Activated CD4-positive, alpha-beta T cell treated with anti-CD3 and anti-CD28 coated beads for 36 hours (primary cell): ENCODE measurements around the gene RNF113B. TPM values are rescaled to one million over a fixed set of nuclear protein-coding genes. Genes with fewer than 3 reads are reported as not detected.

Source experiments
- ATAC-seq: fragments of 200-7000 bp; cut with Tn5 transposase; one replicate; pipeline ENCODE4 v1.10.0; 2021; ENCODE audit warnings: mild to moderate bottlenecking, moderate library complexity
- CTCF ChIA-PET: fragments of 350-600 bp; sonication (Branson Sonifier 250); formaldehyde crosslinking; loops from one replicate; lab custom pipeline; 2021; ENCODE audit warnings: antibody characterized with exemption; lab: Charles Lee
- POLR2A ChIA-PET: fragments of 350-600 bp; sonication (Branson Sonifier 250); formaldehyde crosslinking; loops from one replicate; lab custom pipeline; 2021; ENCODE audit warnings: antibody characterized with exemption, inconsistent platforms; lab: Charles Lee
- DNase-seq: peaks from one replicate; pipeline ENCODE4 v3.0.0-alpha.2; 2020
- H3K27ac Mint-ChIP-seq: one replicate; pipeline ENCODE4 v1.8.0; 2021; ENCODE audit warnings: mixed read lengths
- H3K27me3 Mint-ChIP-seq: one replicate; pipeline ENCODE4 v1.8.0; 2021; ENCODE audit warnings: mixed read lengths
- H3K36me3 Mint-ChIP-seq: one replicate; pipeline ENCODE4 v1.8.0; 2021; ENCODE audit warnings: low read depth, mixed read lengths
- H3K4me1 Mint-ChIP-seq: one replicate; pipeline ENCODE4 v1.8.0; 2021; ENCODE audit warnings: mixed read lengths
- H3K4me3 Mint-ChIP-seq: one replicate; pipeline ENCODE4 v1.8.0; 2021; ENCODE audit warnings: mild to moderate bottlenecking, moderate library complexity, mixed read lengths
- H3K9me3 Mint-ChIP-seq: one replicate; pipeline ENCODE4 v1.8.0; 2021; ENCODE audit warnings: low read depth, mixed read lengths
- intact Hi-C, 2 experiments: fragments of 100-400 bp; cut with DNase I in 1 of 2; cut with micrococcal nuclease in 1 of 2; formaldehyde crosslinking; loops; one replicate each; pipeline versions ENCODE4 v1.14.2 to v1.15.1; 2022 to 2024; cut with DNase I, micrococcal nuclease
- total RNA-seq, 2 experiments: library from RNA; stranded (reverse); gene quantifications; one replicate each; pipeline ENCODE4 v1.2.3, GENCODE V29; 2021

RNF113B gene
- total RNA-seq, 2 experiments from 2014 or later = not detected

- ChIA-PET CTCF (no interaction called here), POLR2A (no interaction called here)
- no peaks in the 10 kb centered on the region for H3K27me3 Mint-ChIP-seq
These were observed 10.8 kb upstream of the RNF113B start for GRCh38 chr13:98187965-98188261.

GRCh38 chr13:98187155-98187964 lies 10.3 kb upstream of the RNF113B start:
- ChIA-PET CTCF (no interaction called here), POLR2A (interaction anchor here (0.6 kb wide), 1 partner anchor 181 kb away, joined by 3 read pairs; no protein-coding TSS in a partner anchor)
- H3K4me3 Mint-ChIP-seq = no peak overlapping the region
- no peaks in the 10 kb centered on the region for H3K27me3 Mint-ChIP-seq
- ATAC-seq (no peak), DNase-seq (no peak)
- no peaks in the 10 kb centered on the region for H3K36me3 Mint-ChIP-seq
- H3K9me3 Mint-ChIP-seq = no peaks in the 10 kb centered on the region
- intact Hi-C loops = no loop called here
- H3K4me1 Mint-ChIP-seq = no peaks in the 10 kb centered on the region
- H3K27ac Mint-ChIP-seq = no peak overlapping the region

More at GRCh38 chr13:98187965-98188261, 10.8 kb upstream of the RNF113B start:
- Mint-ChIP-seq H3K9me3 (no peaks in the 10 kb centered on the region), H3K4me1 (no peaks in the 10 kb centered on the region), H3K4me3 (no peak overlapping the region), H3K27ac (no peak overlapping the region), H3K36me3 (no peaks in the 10 kb centered on the region)
- intact Hi-C loops = no loop called here
- DNase-seq (no peak), ATAC-seq (no peak)

- H3K4me3 Mint-ChIP-seq = no peak overlapping the region
- CTCF ChIA-PET = no interaction called here
- POLR2A ChIA-PET = no interaction called here
- no peaks in the 10 kb centered on the region for H3K36me3 Mint-ChIP-seq
- no peak overlapping the region for H3K27ac Mint-ChIP-seq
- ATAC-seq = no peak
- no peaks in the 10 kb centered on the region for H3K27me3 Mint-ChIP-seq
- no peak for DNase-seq
- no peaks in the 10 kb centered on the region for H3K9me3 Mint-ChIP-seq
- no peaks in the 10 kb centered on the region for H3K4me1 Mint-ChIP-seq
- intact Hi-C loops = no loop called here
These were observed 7.7 kb upstream of the RNF113B start for GRCh38 chr13:98184792-98185191.

- Mint-ChIP-seq H3K27ac (no peak overlapping the region), H3K9me3 (no peaks in the 10 kb centered on the region), H3K4me1 (no peaks in the 10 kb centered on the region), H3K36me3 (no peaks in the 10 kb centered on the region), H3K27me3 (no peaks in the 10 kb centered on the region), H3K4me3 (no peak overlapping the region)
- no peak for ATAC-seq
- DNase-seq = no peak
- CTCF ChIA-PET = no interaction called here
- POLR2A ChIA-PET = no interaction called here
- intact Hi-C loops = no loop called here
These were observed 5.5 kb upstream of the RNF113B start for GRCh38 chr13:98182589-98182988.

GRCh38 chr13:98182153-98182552 lies 5.1 kb upstream of the RNF113B start:
- no peak for DNase-seq
- Mint-ChIP-seq H3K27me3 (no peaks in the 10 kb centered on the region), H3K4me1 (no peaks in the 10 kb centered on the region), H3K4me3 (no peak overlapping the region), H3K9me3 (no peaks in the 10 kb centered on the region), H3K27ac (no peak overlapping the region), H3K36me3 (no peaks in the 10 kb centered on the region)
- no peak for ATAC-seq
- intact Hi-C loops = no loop called here
- ChIA-PET CTCF (no interaction called here), POLR2A (no interaction called here)

- ChIA-PET CTCF (no interaction called here), POLR2A (no interaction called here)
- Mint-ChIP-seq H3K9me3 (no peaks in the 10 kb centered on the region), H3K36me3 (no peaks in the 10 kb centered on the region), H3K27ac (no peak overlapping the region), H3K27me3 (no peaks in the 10 kb centered on the region), H3K4me3 (no peak overlapping the region), H3K4me1 (no peaks in the 10 kb centered on the region)
- ATAC-seq (no peak), DNase-seq (no peak)
- intact Hi-C loops = no loop called here
These were observed 4.2 kb upstream of the RNF113B start for GRCh38 chr13:98181111-98181815.

GRCh38 chr13:98180092-98180491 lies 3.0 kb upstream of the RNF113B start:
- POLR2A ChIA-PET = no interaction called here
- Mint-ChIP-seq H3K9me3 (no peaks in the 10 kb centered on the region), H3K27me3 (peaks cover 2% of the 10 kb centered on the region), H3K4me1 (no peaks in the 10 kb centered on the region), H3K27ac (no peak overlapping the region), H3K36me3 (no peaks in the 10 kb centered on the region), H3K4me3 (no peak overlapping the region)
- CTCF ChIA-PET = no interaction called here
- ATAC-seq (no peak), DNase-seq (no peak)
- intact Hi-C loops = no loop called here

GRCh38 chr13:98175823-98176222 lies 1.2 kb downstream of the RNF113B start:
- intact Hi-C loops = no loop called here

GRCh38 chr13:98175043-98175442 lies 2.0 kb downstream of the RNF113B start:
- CTCF ChIA-PET = interaction anchor here (0.8 kb wide), 1 partner anchor 31 kb away, joined by 3 read pairs; no protein-coding TSS in a partner anchor
- DNase-seq (no peak), ATAC-seq (no peak)
- Mint-ChIP-seq H3K27ac (no peak overlapping the region), H3K36me3 (no peaks in the 10 kb centered on the region), H3K9me3 (no peaks in the 10 kb centered on the region), H3K4me3 (no peak overlapping the region), H3K27me3 (peaks cover 13% of the 10 kb centered on the region), H3K4me1 (no peaks in the 10 kb centered on the region)
- POLR2A ChIA-PET = no interaction called here
- intact Hi-C loops = no loop called here

More at GRCh38 chr13:98175823-98176222, 1.2 kb downstream of the RNF113B start:
- H3K4me3 Mint-ChIP-seq = no peak overlapping the region
- no peak for ATAC-seq
- H3K9me3 Mint-ChIP-seq = no peaks in the 10 kb centered on the region
- H3K27ac Mint-ChIP-seq = no peak overlapping the region
- DNase-seq = no peak
- peaks cover 12% of the 10 kb centered on the region for H3K27me3 Mint-ChIP-seq
- ChIA-PET POLR2A (no interaction called here), CTCF (interaction anchor here (0.5 to 0.8 kb wide), 2 partner anchors 30 to 510 kb away, joined by 3 read pairs; no protein-coding TSS in a partner anchor)
- H3K4me1 Mint-ChIP-seq = no peaks in the 10 kb centered on the region
- H3K36me3 Mint-ChIP-seq = no peaks in the 10 kb centered on the region

GRCh38 chr13:98174307-98174706 lies 2.8 kb downstream of the RNF113B start:
- Mint-ChIP-seq H3K4me3 (no peak overlapping the region), H3K4me1 (no peaks in the 10 kb centered on the region), H3K27ac (no peak overlapping the region), H3K27me3 (peaks cover 16% of the 10 kb centered on the region), H3K36me3 (no peaks in the 10 kb centered on the region), H3K9me3 (no peaks in the 10 kb centered on the region)
- DNase-seq = no peak
- CTCF ChIA-PET = no interaction called here
- no peak for ATAC-seq
- intact Hi-C loops = no loop called here
- POLR2A ChIA-PET = no interaction called here

- no peak overlapping the region for H3K27ac Mint-ChIP-seq
- H3K4me3 Mint-ChIP-seq = no peak overlapping the region
- DNase-seq (no peak), ATAC-seq (no peak)
- CTCF ChIA-PET = interaction anchor here (0.7 kb wide), 1 partner anchor 73 kb away, joined by 4 read pairs; no protein-coding TSS in a partner anchor
- POLR2A ChIA-PET = no interaction called here
- H3K27me3 Mint-ChIP-seq = peaks cover 21% of the 10 kb centered on the region
- intact Hi-C loops = no loop called here
- H3K4me1 Mint-ChIP-seq = no peaks in the 10 kb centered on the region
- no peaks in the 10 kb centered on the region for H3K36me3 Mint-ChIP-seq
- no peaks in the 10 kb centered on the region for H3K9me3 Mint-ChIP-seq
These were observed 3.5 kb downstream of the RNF113B start for GRCh38 chr13:98173431-98174152.
